Endothelial cell of umbilical vein (primary cell): ENCODE measurements around the gene DSE. TPM values are rescaled to one million over a fixed set of nuclear protein-coding genes. Genes with fewer than 3 reads are reported as not detected.

Experiments used
- BruUV-seq: library from RNA; stranded (reverse); fragments of 400-500 nt; replicated peaks from 2 replicates; lab custom pipeline; 2021; lab: Mats Ljungman, UMichigan
- CTCF ChIA-PET: fragments of 300-600, 350-600 bp; sonication (Branson Sonifier 250); formaldehyde crosslinking; loops from one replicate; lab custom pipeline; 2021; ENCODE audit warnings: antibody characterized with exemption, inconsistent platforms; lab: Charles Lee
- POLR2A ChIA-PET: fragments of 300-600, 350-600 bp; sonication (Branson Sonifier 250); formaldehyde crosslinking; loops from one replicate; lab custom pipeline; 2021; ENCODE audit warnings: antibody characterized with exemption, inconsistent platforms; lab: Charles Lee
- DNase-seq: peaks from one replicate; pipeline ENCODE4 v3.0.0-alpha.2; 2011; ENCODE audit warnings: low read depth, low spot score
- FAIRE-seq: peaks from 2 replicates; lab custom pipeline; 2011; peaks lifted over from hg19 to GRCh38; lab: Jason Lieb, UNC
- H2AFZ ChIP-seq: 2 replicates; pipeline ENCODE4 v1.6.0; 2012; ENCODE audit warnings: low read depth, low read length, control low read depth, inconsistent platforms
- H3K27ac ChIP-seq: 2 replicates; pipeline ENCODE4 v1.5.1; 2011; ENCODE audit warnings: low read depth, mild to moderate bottlenecking, control low read depth, low read length, moderate library complexity; ENCODE audit not compliant: insufficient read depth
- H3K27me3 ChIP-seq, 2 experiments: 2 replicates each; pipeline versions ENCODE4 v1.6.0 to v1.6.1; 2011; ENCODE audit warnings: low read length in 2 of 2, mixed read lengths in 1 of 2; ENCODE audit not compliant: control insufficient read depth in 2 of 2, insufficient read depth in 2 of 2
- H3K36me3 ChIP-seq, 2 experiments: 2 replicates in 1 of 2; 3 replicates in 1 of 2; pipeline ENCODE4 v1.5.1; 2011; ENCODE audit warnings: low read length in 2 of 2, mild to moderate bottlenecking in 1 of 2, moderate library complexity in 1 of 2; ENCODE audit not compliant: control insufficient read depth in 2 of 2, insufficient read depth in 2 of 2; ENCODE audit errors: extremely low read depth in 1 of 2
- H3K4me1 ChIP-seq: 3 replicates; pipeline ENCODE4 v1.5.1; 2011; ENCODE audit warnings: mild to moderate bottlenecking, low read length; ENCODE audit not compliant: control insufficient read depth, insufficient read depth; ENCODE audit errors: extremely low read depth
- H3K4me2 ChIP-seq: 2 replicates; pipeline ENCODE4 v1.6.1; 2011; ENCODE audit warnings: low read length, control low read depth, mixed read lengths; ENCODE audit not compliant: insufficient read depth
- H3K4me3 ChIP-seq, 3 experiments: fragments of 200-600 bp in 1 of 3; sonication (generic), shearing (Covaris generic) in 1 of 3; replicated peaks in 1 of 3; 2 replicates each; pipeline ENCODE4 v1.5.1; 2011 to 2016; ENCODE audit warnings: control low read depth in 3 of 3, low read length in 3 of 3, mild to moderate bottlenecking in 2 of 3, inconsistent platforms in 1 of 3, low read depth in 1 of 3, moderate library complexity in 1 of 3; ENCODE audit not compliant: insufficient read depth in 1 of 3
- H3K79me2 ChIP-seq: 2 replicates; pipeline ENCODE4 v1.6.0; 2012; ENCODE audit warnings: low read length, inconsistent platforms; ENCODE audit not compliant: control insufficient read depth, insufficient read depth
- H3K9ac ChIP-seq: replicated peaks from 2 replicates; pipeline ENCODE3; 2011; ENCODE audit warnings: low read length, control low read depth; ENCODE audit not compliant: insufficient read depth; ENCODE audit errors: extremely low read depth
- H3K9me1 ChIP-seq: replicated peaks from 3 replicates; pipeline ENCODE4 v1.6.0; 2011; ENCODE audit warnings: mild to moderate bottlenecking, low read length; ENCODE audit not compliant: control insufficient read depth, insufficient read depth; ENCODE audit errors: extremely low read depth
- H3K9me3 ChIP-seq: replicated peaks from 2 replicates; pipeline ENCODE4 v1.5.1; 2012; ENCODE audit warnings: low read length, inconsistent platforms; ENCODE audit not compliant: control insufficient read depth, insufficient read depth
- H4K20me1 ChIP-seq: replicated peaks from 2 replicates; pipeline ENCODE3; 2011; ENCODE audit warnings: mild to moderate bottlenecking, low read length; ENCODE audit not compliant: control insufficient read depth, insufficient read depth; ENCODE audit errors: extremely low read depth
- EZH2 ChIP-seq: IDR thresholded peaks from 2 replicates; pipeline ENCODE4 v1.6.1; 2012; ENCODE audit warnings: borderline replicate concordance, low read depth, mild to moderate bottlenecking, moderate library complexity, low read length, inconsistent platforms; ENCODE audit not compliant: severe bottlenecking
- JUN ChIP-seq: IDR thresholded peaks from 2 replicates; pipeline ENCODE4 v1.6.1; 2011; ENCODE audit warnings: borderline replicate concordance, low read depth; ENCODE audit not compliant: insufficient read length, insufficient read depth
- MAX ChIP-seq: IDR thresholded peaks from 2 replicates; pipeline ENCODE4 v1.6.1; 2011; ENCODE audit not compliant: insufficient read depth, insufficient read length
- POLR2A ChIP-seq: IDR thresholded peaks from 2 replicates; pipeline ENCODE4 v1.6.1; 2012; ENCODE audit warnings: low read depth, mild to moderate bottlenecking, control low read depth, low read length
- dilution Hi-C: fragments of 300-500 bp; cut with MboI; formaldehyde crosslinking; loops from one replicate; pipeline ENCODE4 v1.15.0; 2019; ENCODE audit warnings: low sequenced_read_pairs; ENCODE audit not compliant: extremely low pct_ligation_motif_present
- intact Hi-C: fragments of 100-400 bp; cut with micrococcal nuclease; formaldehyde crosslinking; loops from one replicate; pipeline ENCODE4 v1.10.0; 2022
- polyA plus RNA-seq, 4 experiments: library from polyadenylated mRNA; depleted of rRNA in 3 of 4; stranded (reverse) in 3 of 4; unstranded in 1 of 4; fragments of >200 nt; gene quantifications; 2 replicates each; pipeline versions ENCODE4 v1.2.1 to v1.2.3, GENCODE V29; 2011 to 2012; ENCODE audit warnings: missing spikeins in 1 of 4
- total RNA-seq: library from RNA; stranded (reverse); gene quantifications from 2 replicates; pipeline ENCODE4 v1.2.3, GENCODE V29; 2021

DSE gene
- total and polyA plus RNA-seq, 2 donors (not counting 3 experiments of a cell fraction or from before 2014, with no cell fraction given), result 12.0 to 25.0 TPM

- ChIA-PET CTCF (interaction anchor here (1.3 to 1.5 kb wide), 4 partner anchors 9 to 124 kb away, joined by 3 to 7 read pairs (median 5); no protein-coding TSS in a partner anchor), POLR2A (no interaction called here)
- Histone ChIP-seq H3K36me3 (no peaks in the 10 kb centered on the region), H3K27ac (no peak overlapping the region), H3K9me3 (no peaks in the 10 kb centered on the region), H3K4me1 (peaks cover 10% of the 10 kb centered on the region), H3K79me2 (no peaks in the 10 kb centered on the region), H3K4me2 (no peak overlapping the region), H4K20me1 (no peaks in the 10 kb centered on the region), H3K4me3 (no peak overlapping the region), H3K9ac (no peak overlapping the region), H2AFZ (no peak overlapping the region), H3K27me3 (no peaks in the 10 kb centered on the region), H3K9me1 (peaks cover 2% of the 10 kb centered on the region)
- dilution Hi-C loops (no loop called here), intact Hi-C loops (no loop called here)
- BruUV-seq, result no TSS peak
- FAIRE-seq (peak; percentile 12), DNase-seq (peak; percentile 72)
- TF ChIP-seq JUN (no peak), MAX (peak; percentile 13)
Observed at GRCh38 chr6:116411284-116411623, 40.5 kb downstream of the DSE start.

GRCh38 chr6:116412270-116412669, 41.5 kb downstream of the DSE start:
- FAIRE-seq, result peak; percentile 61
- no peaks in the 10 kb centered on the region for H3K9me3 ChIP-seq
- no peaks in the 10 kb centered on the region for H3K79me2 ChIP-seq
- ChIA-PET CTCF (interaction anchor here (1.1 to 1.5 kb wide), 2 partner anchors 11 to 124 kb away, joined by 3 read pairs; no protein-coding TSS in a partner anchor), POLR2A (no interaction called here)
- no peak overlapping the region for H3K9ac ChIP-seq
- H3K9me1 ChIP-seq, result peaks cover 2% of the 10 kb centered on the region
- peaks cover 10% of the 10 kb centered on the region for H3K4me1 ChIP-seq
- H4K20me1 ChIP-seq, result no peaks in the 10 kb centered on the region
- TF ChIP-seq POLR2A, result no peak
- TF ChIP-seq EZH2, result no peak
- no peaks in the 10 kb centered on the region for H3K36me3 ChIP-seq
- peak; percentile 25 for DNase-seq
- intact Hi-C loops, result no loop called here
- no peak overlapping the region for H2AFZ ChIP-seq
- H3K27ac ChIP-seq, result no peak overlapping the region
- no peaks in the 10 kb centered on the region for H3K27me3 ChIP-seq
- dilution Hi-C loops, result no loop called here
- BruUV-seq, result no TSS peak
- no peak overlapping the region for H3K4me2 ChIP-seq
- H3K4me3 ChIP-seq, result no peak overlapping the region
